ENCODE results near the gene ZMYND19.

- TF ChIP-seq, protein P1, sequence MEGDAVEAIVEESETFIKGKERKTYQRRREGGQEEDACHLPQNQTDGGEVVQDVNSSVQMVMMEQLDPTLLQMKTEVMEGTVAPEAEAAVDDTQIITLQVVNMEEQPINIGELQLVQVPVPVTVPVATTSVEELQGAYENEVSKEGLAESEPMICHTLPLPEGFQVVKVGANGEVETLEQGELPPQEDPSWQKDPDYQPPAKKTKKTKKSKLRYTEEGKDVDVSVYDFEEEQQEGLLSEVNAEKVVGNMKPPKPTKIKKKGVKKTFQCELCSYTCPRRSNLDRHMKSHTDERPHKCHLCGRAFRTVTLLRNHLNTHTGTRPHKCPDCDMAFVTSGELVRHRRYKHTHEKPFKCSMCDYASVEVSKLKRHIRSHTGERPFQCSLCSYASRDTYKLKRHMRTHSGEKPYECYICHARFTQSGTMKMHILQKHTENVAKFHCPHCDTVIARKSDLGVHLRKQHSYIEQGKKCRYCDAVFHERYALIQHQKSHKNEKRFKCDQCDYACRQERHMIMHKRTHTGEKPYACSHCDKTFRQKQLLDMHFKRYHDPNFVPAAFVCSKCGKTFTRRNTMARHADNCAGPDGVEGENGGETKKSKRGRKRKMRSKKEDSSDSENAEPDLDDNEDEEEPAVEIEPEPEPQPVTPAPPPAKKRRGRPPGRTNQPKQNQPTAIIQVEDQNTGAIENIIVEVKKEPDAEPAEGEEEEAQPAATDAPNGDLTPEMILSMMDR (conservative IDR thresholded peaks at IDR 0.05; ENCODE audit: low read depth, low read length): no peak
- TF ChIP-seq RFX5 (IDR thresholded peaks at IDR 0.05; ENCODE audit: low read depth, low read length) (no peak), POLR2A (IDR thresholded peaks at IDR 0.05; ENCODE audit: low read depth, low read length) (no peak), CEBPB (IDR thresholded peaks at IDR 0.05; ENCODE audit: low read depth, low read length) (no peak), RAD21 (IDR thresholded peaks at IDR 0.05; ENCODE audit: low read length) (no peak), MXI1 (IDR thresholded peaks at IDR 0.05; ENCODE audit: borderline replicate concordance, low read depth, low read length) (no peak), MAFK (IDR thresholded peaks at IDR 0.05; ENCODE audit: low read depth, low read length) (no peak), MAZ (IDR thresholded peaks at IDR 0.05; ENCODE audit: borderline replicate concordance, low read depth, low read length) (no peak), CHD1 (IDR thresholded peaks at IDR 0.05; ENCODE audit: low read depth, low read length) (no peak), ELK1 (IDR thresholded peaks at IDR 0.05; ENCODE audit: borderline replicate concordance, low read depth, low read length) (no peak), SMC3 (IDR thresholded peaks at IDR 0.05; ENCODE audit: low read depth, low read length) (no peak)
- TF ChIP-seq, protein P2, sequence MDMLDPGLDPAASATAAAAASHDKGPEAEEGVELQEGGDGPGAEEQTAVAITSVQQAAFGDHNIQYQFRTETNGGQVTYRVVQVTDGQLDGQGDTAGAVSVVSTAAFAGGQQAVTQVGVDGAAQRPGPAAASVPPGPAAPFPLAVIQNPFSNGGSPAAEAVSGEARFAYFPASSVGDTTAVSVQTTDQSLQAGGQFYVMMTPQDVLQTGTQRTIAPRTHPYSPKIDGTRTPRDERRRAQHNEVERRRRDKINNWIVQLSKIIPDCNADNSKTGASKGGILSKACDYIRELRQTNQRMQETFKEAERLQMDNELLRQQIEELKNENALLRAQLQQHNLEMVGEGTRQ (IDR thresholded peaks at IDR 0.05; ENCODE audit: low read depth, low read length): no peak
These were observed 17.0 kb upstream of the ZMYND19 start for GRCh38 chr9:137607141-137607857.
